HepG2 (cell line): Measurements from ENCODE around the gene SPTSSB. TPM values are rescaled to one million over a fixed set of nuclear protein-coding genes. Genes with fewer than 3 reads are reported as not detected.

Source experiments
- DRAP1 ChIP-seq: IDR thresholded peaks from 2 replicates; pipeline ENCODE4 v1.6.1; 2016; ENCODE audit warnings: missing genetic modification reagents, missing compliant biosample characterization
- ETV6 ChIP-seq: sonication (generic); formaldehyde crosslinking; conservative IDR thresholded peaks from 2 replicates; pipeline ENCODE4 v1.4.0; 2020; ENCODE audit warnings: missing genetic modification reagents
- ZBTB37 ChIP-seq: sonication (generic); formaldehyde crosslinking; IDR thresholded peaks from 2 replicates; pipeline ENCODE4 v1.4.0; 2020; ENCODE audit warnings: mild to moderate bottlenecking, missing genetic modification reagents
- ZNF101 ChIP-seq: sonication (generic); formaldehyde crosslinking; IDR thresholded peaks from 2 replicates; pipeline ENCODE4 v1.4.0; 2020; ENCODE audit warnings: mild to moderate bottlenecking, low read depth, missing genetic modification reagents, borderline replicate concordance
- ZNF503 ChIP-seq: sonication (generic); formaldehyde crosslinking; IDR thresholded peaks from 2 replicates; pipeline ENCODE4 v1.4.0; 2020; ENCODE audit warnings: missing genetic modification reagents
- polyA plus RNA-seq, 8 experiments: library from polyadenylated mRNA; depleted of rRNA in 3 of 8; stranded (reverse) in 7 of 8; unstranded in 1 of 8; fragments of >200 nt; fragmentation: Illumina TruSeq in 4 of 8; extraction: Trizol in 4 of 8; gene quantifications; 2 replicates each; pipeline versions ENCODE4 v1.2.1 to v1.2.3, GENCODE V29; 2011 to 2016; ENCODE audit warnings: low read depth in 4 of 8, missing spikeins in 1 of 8, mixed read lengths in 1 of 8; ENCODE audit not compliant: insufficient read depth in 1 of 8
- total RNA-seq, 5 experiments: library from RNA; depleted of rRNA; stranded (reverse); fragments of >200 nt; fragmentation: Illumina TruSeq; extraction: Trizol; gene quantifications; 2 replicates each; pipeline ENCODE4 v1.2.3, GENCODE V29; 2016; ENCODE audit warnings: low read depth in 1 of 5
- TF ChIP-seq, protein P1 (sequence below): sonication (generic); formaldehyde crosslinking; IDR thresholded peaks from 2 replicates; pipeline ENCODE4 v1.5.1; 2020; ENCODE audit warnings: missing genetic modification reagents, mild to moderate bottlenecking, borderline replicate concordance
- TF ChIP-seq, protein P2 (sequence below): sonication (generic); formaldehyde crosslinking; conservative IDR thresholded peaks from 2 replicates; pipeline ENCODE4 v1.4.0; 2020; ENCODE audit warnings: mild to moderate bottlenecking, missing genetic modification reagents, moderate library complexity
- TF ChIP-seq, protein P3 (sequence below): sonication (generic); formaldehyde crosslinking; IDR thresholded peaks from 2 replicates; pipeline ENCODE4 v1.4.0; 2020; ENCODE audit warnings: missing genetic modification reagents, borderline replicate concordance
- TF ChIP-seq, protein P4 (sequence below): sonication (generic); formaldehyde crosslinking; IDR thresholded peaks from 2 replicates; pipeline ENCODE4 v1.5.0; 2020; ENCODE audit warnings: mild to moderate bottlenecking, low read depth, missing genetic modification reagents, borderline replicate concordance

SPTSSB gene
- total and polyA plus RNA-seq, 2 of the 13 experiments (the other 11 are each of a cell fraction or from before 2014, with no cell fraction given): 0.51 to 2.4 TPM

- TF ChIP-seq, protein P1, sequence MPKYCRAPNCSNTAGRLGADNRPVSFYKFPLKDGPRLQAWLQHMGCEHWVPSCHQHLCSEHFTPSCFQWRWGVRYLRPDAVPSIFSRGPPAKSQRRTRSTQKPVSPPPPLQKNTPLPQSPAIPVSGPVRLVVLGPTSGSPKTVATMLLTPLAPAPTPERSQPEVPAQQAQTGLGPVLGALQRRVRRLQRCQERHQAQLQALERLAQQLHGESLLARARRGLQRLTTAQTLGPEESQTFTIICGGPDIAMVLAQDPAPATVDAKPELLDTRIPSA (CRISPR knock-in tag): no peak
- TF ChIP-seq ZNF101 (CRISPR knock-in tag) (no peak), ZBTB37 (no peak), ZNF503 (CRISPR knock-in tag) (no peak), ETV6 (CRISPR knock-in tag) (no peak), DRAP1 (CRISPR knock-in tag) (no peak)
- TF ChIP-seq, protein P2, sequence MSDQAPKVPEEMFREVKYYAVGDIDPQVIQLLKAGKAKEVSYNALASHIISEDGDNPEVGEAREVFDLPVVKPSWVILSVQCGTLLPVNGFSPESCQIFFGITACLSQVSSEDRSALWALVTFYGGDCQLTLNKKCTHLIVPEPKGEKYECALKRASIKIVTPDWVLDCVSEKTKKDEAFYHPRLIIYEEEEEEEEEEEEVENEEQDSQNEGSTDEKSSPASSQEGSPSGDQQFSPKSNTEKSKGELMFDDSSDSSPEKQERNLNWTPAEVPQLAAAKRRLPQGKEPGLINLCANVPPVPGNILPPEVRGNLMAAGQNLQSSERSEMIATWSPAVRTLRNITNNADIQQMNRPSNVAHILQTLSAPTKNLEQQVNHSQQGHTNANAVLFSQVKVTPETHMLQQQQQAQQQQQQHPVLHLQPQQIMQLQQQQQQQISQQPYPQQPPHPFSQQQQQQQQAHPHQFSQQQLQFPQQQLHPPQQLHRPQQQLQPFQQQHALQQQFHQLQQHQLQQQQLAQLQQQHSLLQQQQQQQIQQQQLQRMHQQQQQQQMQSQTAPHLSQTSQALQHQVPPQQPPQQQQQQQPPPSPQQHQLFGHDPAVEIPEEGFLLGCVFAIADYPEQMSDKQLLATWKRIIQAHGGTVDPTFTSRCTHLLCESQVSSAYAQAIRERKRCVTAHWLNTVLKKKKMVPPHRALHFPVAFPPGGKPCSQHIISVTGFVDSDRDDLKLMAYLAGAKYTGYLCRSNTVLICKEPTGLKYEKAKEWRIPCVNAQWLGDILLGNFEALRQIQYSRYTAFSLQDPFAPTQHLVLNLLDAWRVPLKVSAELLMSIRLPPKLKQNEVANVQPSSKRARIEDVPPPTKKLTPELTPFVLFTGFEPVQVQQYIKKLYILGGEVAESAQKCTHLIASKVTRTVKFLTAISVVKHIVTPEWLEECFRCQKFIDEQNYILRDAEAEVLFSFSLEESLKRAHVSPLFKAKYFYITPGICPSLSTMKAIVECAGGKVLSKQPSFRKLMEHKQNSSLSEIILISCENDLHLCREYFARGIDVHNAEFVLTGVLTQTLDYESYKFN (CRISPR knock-in tag): no peak
- TF ChIP-seq, protein P3, sequence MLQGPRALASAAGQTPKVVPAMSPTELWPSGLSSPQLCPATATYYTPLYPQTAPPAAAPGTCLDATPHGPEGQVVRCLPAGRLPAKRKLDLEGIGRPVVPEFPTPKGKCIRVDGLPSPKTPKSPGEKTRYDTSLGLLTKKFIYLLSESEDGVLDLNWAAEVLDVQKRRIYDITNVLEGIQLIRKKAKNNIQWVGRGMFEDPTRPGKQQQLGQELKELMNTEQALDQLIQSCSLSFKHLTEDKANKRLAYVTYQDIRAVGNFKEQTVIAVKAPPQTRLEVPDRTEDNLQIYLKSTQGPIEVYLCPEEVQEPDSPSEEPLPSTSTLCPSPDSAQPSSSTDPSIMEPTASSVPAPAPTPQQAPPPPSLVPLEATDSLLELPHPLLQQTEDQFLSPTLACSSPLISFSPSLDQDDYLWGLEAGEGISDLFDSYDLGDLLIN (CRISPR knock-in tag): no peak
- TF ChIP-seq, protein P4, sequence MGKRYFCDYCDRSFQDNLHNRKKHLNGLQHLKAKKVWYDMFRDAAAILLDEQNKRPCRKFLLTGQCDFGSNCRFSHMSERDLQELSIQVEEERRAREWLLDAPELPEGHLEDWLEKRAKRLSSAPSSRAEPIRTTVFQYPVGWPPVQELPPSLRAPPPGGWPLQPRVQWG: no peak
Measured at GRCh38 chr3:161355508-161355907, 15.8 kb downstream of the SPTSSB start (continued).
